ENCODE data around the gene EVI5L. TPM values are rescaled to one million over a fixed set of nuclear protein-coding genes. Genes with fewer than 3 reads are reported as not detected.

Gene EVI5L
- total RNA-seq, 4 donors from 2014 or later = 14.4 to 30.3 (median 17.7) TPM

GRCh38 chr19:7830823-7831222 lies 805 bp downstream of the EVI5L start:
- peak overlapping the region; percentile 56 to 95 (median 68) for H3K4me3 ChIP-seq
- no peaks in the 10 kb centered on the region for H3K36me3 ChIP-seq
- DNase-seq (ENCODE audit: low spot score in 2 of 2) = no peak
- peaks cover 0 to 42% (median 18%) of the 10 kb centered on the region in 4 donors for H3K4me1 ChIP-seq
- no peak for TF ChIP-seq POLR2A (IDR thresholded peaks at IDR 0.05)
- TF ChIP-seq CTCF (IDR thresholded peaks at IDR 0.05) = no peak
- no peak for TF ChIP-seq EP300 (IDR thresholded peaks at IDR 0.05)
- peak overlapping the region in 1 of 4 donors; percentile 87 for H3K27ac ChIP-seq
- WGBS, 2 donors = 35 to 42% methylated on average over 6 to 7 of the region's 7 CpGs
- peaks cover 0 to 2% of the 10 kb centered on the region in 2 donors for H3K27me3 ChIP-seq
- no peaks in the 10 kb centered on the region for H3K9me3 ChIP-seq

- no peak overlapping the region for H3K4me3 ChIP-seq
- 35% methylated on average over 10 of the region's 10 CpGs for WGBS, 2 donors
- peak overlapping the region; percentile 31 to 87 (median 51) for H3K27ac ChIP-seq
- no peak for DNase-seq (ENCODE audit: low spot score in 2 of 2)
- H3K4me1 ChIP-seq = peaks cover 0 to 42% (median 18%) of the 10 kb centered on the region in 4 donors
- TF ChIP-seq POLR2A (IDR thresholded peaks at IDR 0.05) (no peak), EP300 (IDR thresholded peaks at IDR 0.05) (peak in 1 of 2 donors; percentile 15), CTCF (IDR thresholded peaks at IDR 0.05) (peak in 4 of 5 experiments; percentile 13 to 20 (median 16))
- no peaks in the 10 kb centered on the region for H3K27me3 ChIP-seq
- H3K36me3 ChIP-seq = no peaks in the 10 kb centered on the region
- no peaks in the 10 kb centered on the region for H3K9me3 ChIP-seq
Observed at GRCh38 chr19:7831452-7831851, 1.4 kb downstream of the EVI5L start.

- TF ChIP-seq POLR2A (IDR thresholded peaks at IDR 0.05) (no peak), CTCF (IDR thresholded peaks at IDR 0.05) (no peak)
- peak overlapping the region; percentile 31 to 87 (median 51) for H3K27ac ChIP-seq
- no peaks in the 10 kb centered on the region for H3K36me3 ChIP-seq
- H3K4me3 ChIP-seq = no peak overlapping the region
- no peaks in the 10 kb centered on the region for H3K9me3 ChIP-seq
- H3K4me1 ChIP-seq = peaks cover 0 to 42% (median 18%) of the 10 kb centered on the region in 4 donors
- DNase-seq (ENCODE audit: low spot score in 2 of 2) = no peak
- 62 to 66% methylated on average over 17 of the region's 17 CpGs for WGBS, 2 donors
- H3K27me3 ChIP-seq = no peaks in the 10 kb centered on the region
Observed at GRCh38 chr19:7832009-7832408, 2.0 kb downstream of the EVI5L start.

GRCh38 chr19:7832781-7833180 lies 2.8 kb downstream of the EVI5L start:
- Histone ChIP-seq H3K9me3 (no peaks in the 10 kb centered on the region), H3K4me1 (peaks cover 0 to 42% (median 18%) of the 10 kb centered on the region in 4 donors), H3K27ac (peak overlapping the region; percentile 5 to 87 (median 53)), H3K4me3 (no peak overlapping the region), H3K27me3 (no peaks in the 10 kb centered on the region), H3K36me3 (no peaks in the 10 kb centered on the region)
- no peak for DNase-seq (ENCODE audit: low spot score in 2 of 2)
- WGBS, 2 donors = 47 to 52% methylated on average over 11 to 12 of the region's 12 CpGs
- TF ChIP-seq POLR2A (IDR thresholded peaks at IDR 0.05) (no peak), EP300 (IDR thresholded peaks at IDR 0.05) (no peak), CTCF (IDR thresholded peaks at IDR 0.05) (no peak)

GRCh38 chr19:7833225-7834099 lies 3.4 kb downstream of the EVI5L start:
- Histone ChIP-seq H3K4me1 (peaks cover 0 to 42% (median 18%) of the 10 kb centered on the region in 4 donors), H3K4me3 (no peak overlapping the region), H3K36me3 (no peaks in the 10 kb centered on the region), H3K9me3 (no peaks in the 10 kb centered on the region), H3K27me3 (no peaks in the 10 kb centered on the region), H3K27ac (peak overlapping the region in 3 of 4 donors; percentile 5 to 87 (median 36))
- DNase-seq (ENCODE audit: low spot score in 2 of 2) = peak; percentile 34 to 47
- WGBS, 2 donors = 67 to 71% methylated on average over 21 of the region's 23 CpGs
- peak in 1 of 2 donors; percentile 64 for TF ChIP-seq EP300 (IDR thresholded peaks at IDR 0.05)
- TF ChIP-seq CTCF (IDR thresholded peaks at IDR 0.05) = no peak
- no peak for TF ChIP-seq POLR2A (IDR thresholded peaks at IDR 0.05)

All from tibial nerve (tissue), 4 donors.